T-cell (primary cell): ENCODE results near the gene ONECUT1. TPM values are rescaled to one million over a fixed set of nuclear protein-coding genes. Genes with fewer than 3 reads are reported as not detected.

ENCODE experiments used
- ATAC-seq, 4 experiments: fragments of 200-7000 bp in 3 of 4; fragments of 150-1000 bp in 1 of 4; cut with Tn5 transposase; replicated peaks in 1 of 4; 1 replicate in 3 of 4; 2 replicates in 1 of 4; pipeline ENCODE4 v1.10.0; 2021; ENCODE audit warnings: moderate library complexity in 3 of 4, mild to moderate bottlenecking in 2 of 4, moderate number of reproducible peaks in 1 of 4
- CTCF ChIA-PET, 2 donors: fragments of 300-600 bp; sonication (Branson Sonifier 250); formaldehyde crosslinking; loops; one replicate each; lab custom pipeline; 2022; ENCODE audit warnings: antibody characterized with exemption in 2 of 2; lab: Charles Lee
- POLR2A ChIA-PET, 2 donors: fragments of 300-600 bp; sonication (Branson Sonifier 250); formaldehyde crosslinking; loops; one replicate each; lab custom pipeline; 2022; ENCODE audit warnings: antibody characterized with exemption in 2 of 2; lab: Charles Lee
- DNase-seq, 35 experiments: peaks; one replicate each; pipeline versions ENCODE4 v3.0.0 to v3.0.0-alpha.2; 2013 to 2023
- H3K27ac ChIP-seq: one replicate; pipeline ENCODE4 v1.5.1; 2013; ENCODE audit warnings: low read length
- H3K27me3 ChIP-seq, 2 experiments: replicated peaks in 1 of 2; 1 replicate in 1 of 2; 2 replicates in 1 of 2; pipeline versions ENCODE4 v1.6.1 to v1.7.0; 2013; ENCODE audit warnings: low read length in 1 of 2, mixed read lengths in 1 of 2; ENCODE audit not compliant: control insufficient read depth in 2 of 2, insufficient read depth in 2 of 2; ENCODE audit errors: extremely low read depth in 1 of 2
- H3K36me3 ChIP-seq, 2 donors: 1 replicate in 1 of 2; 2 replicates in 1 of 2; pipeline versions ENCODE4 v1.6.1 to v1.7.0; 2013; ENCODE audit warnings: low read length in 1 of 2; ENCODE audit not compliant: control insufficient read depth in 2 of 2, insufficient read depth in 1 of 2; ENCODE audit errors: extremely low read depth in 1 of 2
- H3K4me1 ChIP-seq, 2 experiments: 1 replicate in 1 of 2; 2 replicates in 1 of 2; pipeline versions ENCODE4 v1.6.1 to v1.7.0; 2013; ENCODE audit warnings: low read length in 2 of 2, mixed read lengths in 1 of 2; ENCODE audit not compliant: insufficient read depth in 2 of 2, control insufficient read depth in 1 of 2; ENCODE audit errors: extremely low read depth in 1 of 2
- H3K4me3 ChIP-seq, 2 donors: 1 replicate in 1 of 2; 2 replicates in 1 of 2; pipeline versions ENCODE4 v1.5.1 to v1.7.0; 2013; ENCODE audit warnings: mild to moderate bottlenecking in 2 of 2, low read length in 1 of 2, moderate library complexity in 1 of 2; ENCODE audit not compliant: control insufficient read depth in 1 of 2; ENCODE audit errors: extremely low read depth in 1 of 2
- H3K9me3 ChIP-seq: 2 replicates; pipeline ENCODE4 v1.7.0; 2013
- H3K27ac Mint-ChIP-seq, 2 donors: one replicate each; pipeline ENCODE4 v1.8.0; 2020 to 2021; ENCODE audit warnings: mild to moderate bottlenecking in 2 of 2, mixed read lengths in 2 of 2
- H3K27me3 Mint-ChIP-seq, 2 donors: one replicate each; pipeline ENCODE4 v1.8.0; 2021 to 2022; ENCODE audit warnings: mixed read lengths in 2 of 2
- H3K36me3 Mint-ChIP-seq: one replicate; pipeline ENCODE4 v1.8.0; 2021; ENCODE audit warnings: mixed read lengths
- H3K4me1 Mint-ChIP-seq, 3 donors: one replicate each; pipeline ENCODE4 v1.8.0; 2020 to 2022; ENCODE audit warnings: mixed read lengths in 3 of 3, mild to moderate bottlenecking in 1 of 3
- H3K4me3 Mint-ChIP-seq, 3 donors: one replicate each; pipeline ENCODE4 v1.8.0; 2020 to 2022; ENCODE audit warnings: mild to moderate bottlenecking in 3 of 3, mixed read lengths in 3 of 3, moderate library complexity in 3 of 3
- H3K9me3 Mint-ChIP-seq, 3 donors: one replicate each; pipeline ENCODE4 v1.8.0; 2020 to 2022; ENCODE audit warnings: mixed read lengths in 3 of 3
- WGBS: methylation state at CpG from one replicate; pipeline ENCODE4 v1.1.5; 2013; ENCODE audit warnings: missing lambda C conversion rate; ENCODE audit not compliant: insufficient coverage; 5-methylcytosine and 5-hydroxymethylcytosine counted together
- total RNA-seq, 35 experiments: library from RNA in 6 of 35; stranded (reverse) in 6 of 35; fragments of 120-200 nt in 1 of 35; gene quantifications; one replicate each; pipeline versions ENCODE4 v1.2.1 to v1.2.4 and lab custom pipeline; 2013 to 2026

ONECUT1 gene
- total RNA-seq, 5 donors from 2014 or later (not counting 1 experiment from before 2014, with no cell fraction given), result 0.13 TPM; not detected in 4

GRCh38 chr15:52803467-52804306 lies 13.6 kb upstream of the ONECUT1 start:
- H3K27me3 ChIP-seq, result peaks cover 45 to 73% of the 10 kb centered on the region in 2 experiments
- CTCF ChIA-PET, result interaction anchor here in 1 of 2 donors (1.2 kb wide), 1 partner anchor 24 kb away, joined by 3 read pairs; no protein-coding TSS in a partner anchor
- DNase-seq, result no peak

GRCh38 chr15:52803108-52803466 lies 13.0 kb upstream of the ONECUT1 start:
- POLR2A ChIA-PET, result interaction anchor here in 1 of 2 donors (0.6 kb wide), 1 partner anchor 174 kb away, joined by 4 read pairs; no protein-coding TSS in a partner anchor
- peak overlapping the region in 2 of 3 donors; percentile 1 to 80 for H3K4me3 Mint-ChIP-seq
- H3K9me3 ChIP-seq, result no peaks in the 10 kb centered on the region
- H3K27ac Mint-ChIP-seq, result peak overlapping the region in 1 of 2 donors; percentile 27
- no peak overlapping the region for H3K4me3 ChIP-seq
- no peak for DNase-seq
- H3K27me3 ChIP-seq, result peaks cover 45 to 79% of the 10 kb centered on the region in 2 experiments
- H3K9me3 Mint-ChIP-seq, result no peaks in the 10 kb centered on the region
- peaks cover 73 to 85% of the 10 kb centered on the region in 2 donors for H3K27me3 Mint-ChIP-seq
- no peak for ATAC-seq
- H3K27ac ChIP-seq, result no peak overlapping the region
- 0% methylated on average over 1 of the region's 8 CpGs for WGBS
- peaks cover 11 to 49% of the 10 kb centered on the region in 2 experiments for H3K4me1 ChIP-seq
- H3K36me3 Mint-ChIP-seq, result no peaks in the 10 kb centered on the region
- peaks cover 28 to 33% (median 32%) of the 10 kb centered on the region in 3 donors for H3K4me1 Mint-ChIP-seq
- CTCF ChIA-PET, result interaction anchor here in 1 of 2 donors (1.2 kb wide), 1 partner anchor 23 kb away, joined by 3 read pairs; no protein-coding TSS in a partner anchor
- no peaks in the 10 kb centered on the region for H3K36me3 ChIP-seq

More at GRCh38 chr15:52803467-52804306, 13.6 kb upstream of the ONECUT1 start:
- peaks cover 74 to 85% of the 10 kb centered on the region in 2 donors for H3K27me3 Mint-ChIP-seq
- ATAC-seq, result peak in 2 of 4 experiments; percentile 13 to 37
- Histone ChIP-seq H3K4me1 (peaks cover 11 to 43% of the 10 kb centered on the region in 2 experiments), H3K4me3 (peak overlapping the region in 1 of 2 donors; percentile 57), H3K27ac (no peak overlapping the region), H3K36me3 (no peaks in the 10 kb centered on the region), H3K9me3 (no peaks in the 10 kb centered on the region)
- H3K9me3 Mint-ChIP-seq, result no peaks in the 10 kb centered on the region
- H3K4me1 Mint-ChIP-seq, result peaks cover 25 to 30% (median 27%) of the 10 kb centered on the region in 3 donors
- POLR2A ChIA-PET, result interaction anchor here in 1 of 2 donors (0.6 kb wide), 1 partner anchor 174 kb away, joined by 4 read pairs; no protein-coding TSS in a partner anchor
- no peak overlapping the region for H3K27ac Mint-ChIP-seq
- H3K36me3 Mint-ChIP-seq, result no peaks in the 10 kb centered on the region
- peak overlapping the region; percentile 71 to 80 (median 75) for H3K4me3 Mint-ChIP-seq
- 3% methylated on average over 35 of the region's 49 CpGs for WGBS

GRCh38 chr15:52802110-52802509 lies 12.0 kb upstream of the ONECUT1 start:
- ATAC-seq (no peak), DNase-seq (no peak)
- peak overlapping the region in 1 of 2 donors; percentile 66 for H3K27ac Mint-ChIP-seq
- peaks cover 43 to 89% of the 10 kb centered on the region in 2 experiments for H3K27me3 ChIP-seq
- no peak overlapping the region for H3K27ac ChIP-seq
- H3K9me3 ChIP-seq, result no peaks in the 10 kb centered on the region
- no CpG with 5 or more reads among the region's 2 CpGs for WGBS
- H3K9me3 Mint-ChIP-seq, result no peaks in the 10 kb centered on the region
- POLR2A ChIA-PET, result interaction anchor here in 1 of 2 donors (0.6 kb wide), 1 partner anchor 623 kb away, joined by 3 read pairs; no protein-coding TSS in a partner anchor
- CTCF ChIA-PET, result interaction anchor here in 1 of 2 donors (0.5 to 1.2 kb wide), 2 partner anchors 10 to 22 kb away, joined by 3 read pairs; no protein-coding TSS in a partner anchor
- H3K4me3 ChIP-seq, result no peak overlapping the region
- no peaks in the 10 kb centered on the region for H3K36me3 ChIP-seq
- peaks cover 75 to 86% of the 10 kb centered on the region in 2 donors for H3K27me3 Mint-ChIP-seq
- peaks cover 32 to 41% (median 39%) of the 10 kb centered on the region in 3 donors for H3K4me1 Mint-ChIP-seq
- H3K36me3 Mint-ChIP-seq, result no peaks in the 10 kb centered on the region
- peaks cover 13 to 58% of the 10 kb centered on the region in 2 experiments for H3K4me1 ChIP-seq
- H3K4me3 Mint-ChIP-seq, result peak overlapping the region in 1 of 3 donors; percentile 80

GRCh38 chr15:52801748-52802085 lies 11.6 kb upstream of the ONECUT1 start:
- Mint-ChIP-seq H3K4me1 (peaks cover 36 to 45% (median 43%) of the 10 kb centered on the region in 3 donors), H3K9me3 (no peaks in the 10 kb centered on the region), H3K27me3 (peaks cover 75 to 86% of the 10 kb centered on the region in 2 donors), H3K4me3 (no peak overlapping the region), H3K36me3 (no peaks in the 10 kb centered on the region), H3K27ac (peak overlapping the region in 1 of 2 donors; percentile 66)
- WGBS, result 24% methylated on average over 7 of the region's 14 CpGs
- no peak overlapping the region for H3K4me3 ChIP-seq
- no peak overlapping the region for H3K27ac ChIP-seq
- H3K27me3 ChIP-seq, result peaks cover 40 to 93% of the 10 kb centered on the region in 2 experiments
- ATAC-seq (no peak), DNase-seq (no peak)
- POLR2A ChIA-PET, result no interaction called here
- no peaks in the 10 kb centered on the region for H3K36me3 ChIP-seq
- CTCF ChIA-PET, result interaction anchor here in 1 of 2 donors (0.5 kb wide), 1 partner anchor 9 kb away, joined by 3 read pairs; no protein-coding TSS in a partner anchor
- no peaks in the 10 kb centered on the region for H3K9me3 ChIP-seq
- H3K4me1 ChIP-seq, result peaks cover 13 to 59% of the 10 kb centered on the region in 2 experiments

GRCh38 chr15:52800828-52801747 lies 11.0 kb upstream of the ONECUT1 start:
- no peak overlapping the region for H3K27ac ChIP-seq
- Mint-ChIP-seq H3K4me1 (peaks cover 34 to 52% (median 40%) of the 10 kb centered on the region in 3 donors), H3K27me3 (peaks cover 73 to 86% of the 10 kb centered on the region in 2 donors), H3K4me3 (peak overlapping the region in 1 of 3 donors; percentile 62), H3K27ac (peak overlapping the region in 1 of 2 donors; percentile 39), H3K9me3 (no peaks in the 10 kb centered on the region), H3K36me3 (no peaks in the 10 kb centered on the region)
- WGBS, result 24% methylated on average over 36 of the region's 44 CpGs
- DNase-seq (no peak), ATAC-seq (peak in 1 of 4 experiments; percentile 51)
- H3K27me3 ChIP-seq, result peaks cover 36 to 96% of the 10 kb centered on the region in 2 experiments
- H3K36me3 ChIP-seq, result no peaks in the 10 kb centered on the region
- H3K9me3 ChIP-seq, result no peaks in the 10 kb centered on the region
- POLR2A ChIA-PET, result no interaction called here
- peak overlapping the region in 1 of 2 donors; percentile 5 for H3K4me3 ChIP-seq
- H3K4me1 ChIP-seq, result peaks cover 13 to 55% of the 10 kb centered on the region in 2 experiments
- CTCF ChIA-PET, result interaction anchor here in 1 of 2 donors (0.5 kb wide), 1 partner anchor 9 kb away, joined by 3 read pairs; no protein-coding TSS in a partner anchor
